BLaER1 (cell line): ENCODE measurements around the gene ZBTB43.

Experiments
- H3K27ac ChIP-seq: shearing (Covaris generic); formaldehyde crosslinking; 2 replicates; pipeline ENCODE4 v1.8.1; 2022
- H3K27me3 ChIP-seq: shearing (Covaris generic); formaldehyde crosslinking; 2 replicates; pipeline ENCODE4 v1.8.1; 2022
- H3K36me3 ChIP-seq: shearing (Covaris generic); formaldehyde crosslinking; 2 replicates; pipeline ENCODE4 v1.8.1; 2022
- H3K4me1 ChIP-seq: shearing (Covaris generic); formaldehyde crosslinking; 2 replicates; pipeline ENCODE4 v1.8.1; 2022
- H3K4me2 ChIP-seq: shearing (Covaris generic); formaldehyde crosslinking; 2 replicates; pipeline ENCODE4 v1.8.1; 2022
- H3K4me3 ChIP-seq: shearing (Covaris generic); formaldehyde crosslinking; 2 replicates; pipeline ENCODE4 v1.8.1; 2022
- H3K9ac ChIP-seq: shearing (Covaris generic); formaldehyde crosslinking; 2 replicates; pipeline ENCODE4 v1.8.1; 2022
- H3K9me3 ChIP-seq: shearing (Covaris generic); formaldehyde crosslinking; 2 replicates; pipeline ENCODE4 v1.8.1; 2022
- H4K20me1 ChIP-seq: shearing (Covaris generic); formaldehyde crosslinking; 2 replicates; pipeline ENCODE4 v1.8.1; 2022
- Cebpa-rat ChIP-seq: shearing (Covaris generic); IDR thresholded peaks from 2 replicates; pipeline ENCODE4 v1.8.1; 2022

Gene ZBTB43

GRCh38 chr9:126861707-126862103 is 56.9 kb downstream of the ZBTB43 start:
- Histone ChIP-seq H4K20me1 (peaks cover 49% of the 10 kb centered on the region), H3K4me1 (peaks cover 30% of the 10 kb centered on the region), H3K4me3 (peak overlapping the region; percentile 96), H3K27ac (peak overlapping the region; percentile 90), H3K9me3 (no peaks in the 10 kb centered on the region), H3K27me3 (no peaks in the 10 kb centered on the region), H3K9ac (peak overlapping the region; percentile 94), H3K36me3 (peaks cover 36% of the 10 kb centered on the region), H3K4me2 (peak overlapping the region; percentile 95)
- no peak for TF ChIP-seq Cebpa-rat

- no peaks in the 10 kb centered on the region for H3K27me3 ChIP-seq
- H3K4me2 ChIP-seq, result peak overlapping the region; percentile 95
- no peaks in the 10 kb centered on the region for H3K9me3 ChIP-seq
- H3K27ac ChIP-seq, result peak overlapping the region; percentile 90; the same call in 1 of the 2 replicates
- H3K9ac ChIP-seq, result peak overlapping the region; percentile 94; the same call in 1 of the 2 replicates
- H3K4me1 ChIP-seq, result peaks cover 30% of the 10 kb centered on the region
- peaks cover 54% of the 10 kb centered on the region for H4K20me1 ChIP-seq
- TF ChIP-seq Cebpa-rat, result no peak
- peak overlapping the region; percentile 96 for H3K4me3 ChIP-seq
- peaks cover 41% of the 10 kb centered on the region for H3K36me3 ChIP-seq
These were observed 57.4 kb downstream of the ZBTB43 start for GRCh38 chr9:126862104-126862761.

- peaks cover 79% of the 10 kb centered on the region for H4K20me1 ChIP-seq
- peaks cover 39% of the 10 kb centered on the region for H3K4me1 ChIP-seq
- no peak overlapping the region for H3K27ac ChIP-seq
- no peak for TF ChIP-seq Cebpa-rat
- H3K4me2 ChIP-seq, result no peak overlapping the region
- H3K36me3 ChIP-seq, result peaks cover 58% of the 10 kb centered on the region
- no peak overlapping the region for H3K4me3 ChIP-seq
- no peaks in the 10 kb centered on the region for H3K27me3 ChIP-seq
- H3K9me3 ChIP-seq, result no peaks in the 10 kb centered on the region
- no peak overlapping the region for H3K9ac ChIP-seq
These were observed 59.9 kb downstream of the ZBTB43 start for GRCh38 chr9:126864771-126865170.

GRCh38 chr9:126869368-126869767 is 64.5 kb downstream of the ZBTB43 start:
- no peak overlapping the region for H3K9ac ChIP-seq
- H3K4me2 ChIP-seq, result no peak overlapping the region
- no peak overlapping the region for H3K27ac ChIP-seq
- TF ChIP-seq Cebpa-rat, result no peak
- H3K27me3 ChIP-seq, result no peaks in the 10 kb centered on the region
- H3K9me3 ChIP-seq, result no peaks in the 10 kb centered on the region
- H3K36me3 ChIP-seq, result peaks cover 48% of the 10 kb centered on the region
- peaks cover 96% of the 10 kb centered on the region for H4K20me1 ChIP-seq
- no peak overlapping the region for H3K4me3 ChIP-seq
- H3K4me1 ChIP-seq, result peaks cover 33% of the 10 kb centered on the region

GRCh38 chr9:126872516-126872915 is 67.7 kb downstream of the ZBTB43 start:
- Histone ChIP-seq H3K9me3 (no peaks in the 10 kb centered on the region), H4K20me1 (peaks cover 90% of the 10 kb centered on the region), H3K4me2 (no peak overlapping the region), H3K4me3 (no peak overlapping the region), H3K9ac (no peak overlapping the region), H3K4me1 (peaks cover 30% of the 10 kb centered on the region), H3K27me3 (no peaks in the 10 kb centered on the region), H3K36me3 (peaks cover 24% of the 10 kb centered on the region), H3K27ac (no peak overlapping the region)
- TF ChIP-seq Cebpa-rat, result no peak

GRCh38 chr9:126874546-126875314 is 69.9 kb downstream of the ZBTB43 start:
- H3K9ac ChIP-seq, result no peak overlapping the region
- no peaks in the 10 kb centered on the region for H3K9me3 ChIP-seq
- H4K20me1 ChIP-seq, result peaks cover 90% of the 10 kb centered on the region
- peaks cover 19% of the 10 kb centered on the region for H3K4me1 ChIP-seq
- TF ChIP-seq Cebpa-rat, result no peak
- no peaks in the 10 kb centered on the region for H3K27me3 ChIP-seq
- peaks cover 24% of the 10 kb centered on the region for H3K36me3 ChIP-seq
- no peak overlapping the region for H3K27ac ChIP-seq
- no peak overlapping the region for H3K4me2 ChIP-seq
- no peak overlapping the region for H3K4me3 ChIP-seq

GRCh38 chr9:126875756-126876510 is 71.1 kb downstream of the ZBTB43 start:
- Histone ChIP-seq H4K20me1 (peaks cover 89% of the 10 kb centered on the region), H3K36me3 (peaks cover 36% of the 10 kb centered on the region), H3K27me3 (no peaks in the 10 kb centered on the region), H3K4me1 (peaks cover 8% of the 10 kb centered on the region), H3K4me2 (no peak overlapping the region), H3K27ac (no peak overlapping the region), H3K9me3 (no peaks in the 10 kb centered on the region), H3K9ac (no peak overlapping the region), H3K4me3 (no peak overlapping the region)
- no peak for TF ChIP-seq Cebpa-rat

- Histone ChIP-seq H3K4me3 (no peak overlapping the region), H3K27ac (no peak overlapping the region), H3K4me2 (no peak overlapping the region), H3K27me3 (no peaks in the 10 kb centered on the region), H3K9me3 (no peaks in the 10 kb centered on the region), H3K9ac (no peak overlapping the region), H4K20me1 (peaks cover 90% of the 10 kb centered on the region), H3K36me3 (peaks cover 41% of the 10 kb centered on the region), H3K4me1 (peaks cover 8% of the 10 kb centered on the region; the same call in 1 of the 2 replicates)
- TF ChIP-seq Cebpa-rat, result no peak
These were observed 71.7 kb downstream of the ZBTB43 start for GRCh38 chr9:126876531-126876930.

GRCh38 chr9:126877418-126877817 is 72.6 kb downstream of the ZBTB43 start:
- H3K9me3 ChIP-seq, result no peaks in the 10 kb centered on the region
- TF ChIP-seq Cebpa-rat, result no peak
- H3K27me3 ChIP-seq, result no peaks in the 10 kb centered on the region
- no peak overlapping the region for H3K9ac ChIP-seq
- H4K20me1 ChIP-seq, result peaks cover 90% of the 10 kb centered on the region
- H3K4me2 ChIP-seq, result no peak overlapping the region
- H3K4me1 ChIP-seq, result peaks cover 4% of the 10 kb centered on the region; the same call in 1 of the 2 replicates
- no peak overlapping the region for H3K4me3 ChIP-seq
- H3K36me3 ChIP-seq, result peaks cover 45% of the 10 kb centered on the region
- no peak overlapping the region for H3K27ac ChIP-seq
